HFFc6 (cell line): ENCODE data around the gene ZNF451. TPM values are rescaled to one million over a fixed set of nuclear protein-coding genes. Genes with fewer than 3 reads are reported as not detected.

Source experiments
- DNase-seq: peaks from one replicate; pipeline ENCODE4 v3.0.0-alpha.2; 2018
- H3K27ac Mint-ChIP-seq: 2 replicates; pipeline ENCODE4 v1.8.0; 2020; ENCODE audit warnings: mild to moderate bottlenecking, mixed read lengths
- H3K27me3 Mint-ChIP-seq: 2 replicates; pipeline ENCODE4 v1.8.0; 2021; ENCODE audit warnings: mild to moderate bottlenecking, moderate library complexity, mixed read lengths; ENCODE audit not compliant: insufficient read depth
- H3K36me3 Mint-ChIP-seq: 2 replicates; pipeline ENCODE4 v1.8.0; 2021; ENCODE audit warnings: low read depth, mixed read lengths
- H3K4me1 Mint-ChIP-seq: 2 replicates; pipeline ENCODE4 v1.8.0; 2020; ENCODE audit warnings: low read depth, mixed read lengths
- H3K4me3 Mint-ChIP-seq: 2 replicates; pipeline ENCODE4 v1.8.0; 2020; ENCODE audit warnings: mild to moderate bottlenecking, moderate library complexity, mixed read lengths
- H3K9me3 Mint-ChIP-seq: 2 replicates; pipeline ENCODE4 v1.8.0; 2020; ENCODE audit warnings: mild to moderate bottlenecking, mixed read lengths
- CTCF ChIP-seq: fragments of 200-600 bp; sonication (generic); IDR thresholded peaks from 2 replicates; pipeline ENCODE4 v1.5.0; 2021; ENCODE audit warnings: antibody characterized with exemption, mild to moderate bottlenecking
- total RNA-seq, 6 experiments: library from RNA; stranded (reverse); fragmentation: NEBNext Ultra II Directional; extraction: Animal tissue kit (Norgen Biotek cat#: 25700); gene quantifications; 2 replicates in 1 of 6; 3 replicates in 5 of 6; pipeline ENCODE4 v1.2.3, GENCODE V29; 2021

Gene ZNF451
- total RNA-seq, 6 experiments from 2014 or later = 47.0 to 54.2 (median 47.7) TPM

- Mint-ChIP-seq H3K36me3 (peaks cover 21% of the 10 kb centered on the region), H3K27ac (no peak overlapping the region), H3K9me3 (0 out of 2 replicates have a peak, but pooled peaks cover under 1% of the 10 kb centered on the region), H3K4me3 (no peak overlapping the region), H3K27me3 (peaks cover 3% of the 10 kb centered on the region; the same call in 1 of the 2 replicates), H3K4me1 (peaks cover 43% of the 10 kb centered on the region)
- TF ChIP-seq CTCF = no peak
- DNase-seq = no peak
These were observed 69.1 kb downstream of the ZNF451 start for GRCh38 chr6:57159127-57159526.

GRCh38 chr6:57162028-57162427 is 72.0 kb downstream of the ZNF451 start:
- H3K4me3 Mint-ChIP-seq = peak overlapping the region; percentile 62
- peaks cover 17% of the 10 kb centered on the region for H3K9me3 Mint-ChIP-seq
- H3K4me1 Mint-ChIP-seq = peaks cover 43% of the 10 kb centered on the region
- peaks cover 1% of the 10 kb centered on the region; the same call in 1 of the 2 replicates for H3K27me3 Mint-ChIP-seq
- H3K27ac Mint-ChIP-seq = peak overlapping the region; percentile 60
- peaks cover 34% of the 10 kb centered on the region for H3K36me3 Mint-ChIP-seq
- no peak for TF ChIP-seq CTCF
- DNase-seq = peak; percentile 63

GRCh38 chr6:57162516-57162915 is 72.5 kb downstream of the ZNF451 start:
- H3K4me3 Mint-ChIP-seq = peak overlapping the region; percentile 62
- peak overlapping the region; percentile 60 for H3K27ac Mint-ChIP-seq
- TF ChIP-seq CTCF = no peak
- peaks cover 17% of the 10 kb centered on the region for H3K9me3 Mint-ChIP-seq
- peaks cover 1% of the 10 kb centered on the region; the same call in 1 of the 2 replicates for H3K27me3 Mint-ChIP-seq
- peaks cover 43% of the 10 kb centered on the region for H3K4me1 Mint-ChIP-seq
- no peak for DNase-seq
- peaks cover 39% of the 10 kb centered on the region for H3K36me3 Mint-ChIP-seq

- Mint-ChIP-seq H3K4me3 (no peak overlapping the region), H3K36me3 (peaks cover 39% of the 10 kb centered on the region), H3K4me1 (peaks cover 29% of the 10 kb centered on the region), H3K9me3 (peaks cover 17% of the 10 kb centered on the region), H3K27me3 (peaks cover 1% of the 10 kb centered on the region; the same call in 1 of the 2 replicates), H3K27ac (no peak overlapping the region)
- DNase-seq = no peak
- TF ChIP-seq CTCF = no peak
These were observed 74.0 kb downstream of the ZNF451 start for GRCh38 chr6:57163956-57164355.

- Mint-ChIP-seq H3K27ac (no peak overlapping the region), H3K9me3 (peaks cover 17% of the 10 kb centered on the region), H3K36me3 (peaks cover 39% of the 10 kb centered on the region), H3K4me3 (no peak overlapping the region), H3K4me1 (peaks cover 32% of the 10 kb centered on the region), H3K27me3 (peaks cover 1% of the 10 kb centered on the region; the same call in 1 of the 2 replicates)
- no peak for DNase-seq
- TF ChIP-seq CTCF = no peak
These were observed 75.1 kb downstream of the ZNF451 start for GRCh38 chr6:57165080-57165479.
